ENCODE data around the gene SYT7. TPM values are rescaled to one million over a fixed set of nuclear protein-coding genes. Genes with fewer than 3 reads are reported as not detected.
"Not testable (repeated sequence)": the region's sequence is repeated elsewhere in the genome, so short reads cannot be mapped to it uniquely, and the experiment has no call there.

Gene SYT7, protein sequence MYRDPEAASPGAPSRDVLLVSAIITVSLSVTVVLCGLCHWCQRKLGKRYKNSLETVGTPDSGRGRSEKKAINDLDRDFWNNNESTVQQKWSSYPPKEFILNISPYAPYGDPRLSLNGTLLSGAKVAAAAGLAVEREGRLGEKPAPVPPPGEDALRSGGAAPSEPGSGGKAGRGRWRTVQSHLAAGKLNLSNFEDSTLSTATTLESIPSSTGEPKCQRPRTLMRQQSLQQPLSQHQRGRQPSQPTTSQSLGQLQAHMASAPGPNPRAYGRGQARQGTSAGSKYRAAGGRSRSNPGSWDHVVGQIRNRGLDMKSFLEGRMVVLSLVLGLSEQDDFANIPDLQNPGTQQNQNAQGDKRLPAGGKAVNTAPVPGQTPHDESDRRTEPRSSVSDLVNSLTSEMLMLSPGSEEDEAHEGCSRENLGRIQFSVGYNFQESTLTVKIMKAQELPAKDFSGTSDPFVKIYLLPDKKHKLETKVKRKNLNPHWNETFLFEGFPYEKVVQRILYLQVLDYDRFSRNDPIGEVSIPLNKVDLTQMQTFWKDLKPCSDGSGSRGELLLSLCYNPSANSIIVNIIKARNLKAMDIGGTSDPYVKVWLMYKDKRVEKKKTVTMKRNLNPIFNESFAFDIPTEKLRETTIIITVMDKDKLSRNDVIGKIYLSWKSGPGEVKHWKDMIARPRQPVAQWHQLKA
- 6.5 TPM for total RNA-seq

- peak; percentile 98 for DNase-seq
These were observed at the start of gene SYT7 for GRCh38 chr11:61581030-61581928. Gene SYT7 (minus strand): TSS chr11:61581076. CDS start chr11:61580820, 256 bp downstream.

DNA sequence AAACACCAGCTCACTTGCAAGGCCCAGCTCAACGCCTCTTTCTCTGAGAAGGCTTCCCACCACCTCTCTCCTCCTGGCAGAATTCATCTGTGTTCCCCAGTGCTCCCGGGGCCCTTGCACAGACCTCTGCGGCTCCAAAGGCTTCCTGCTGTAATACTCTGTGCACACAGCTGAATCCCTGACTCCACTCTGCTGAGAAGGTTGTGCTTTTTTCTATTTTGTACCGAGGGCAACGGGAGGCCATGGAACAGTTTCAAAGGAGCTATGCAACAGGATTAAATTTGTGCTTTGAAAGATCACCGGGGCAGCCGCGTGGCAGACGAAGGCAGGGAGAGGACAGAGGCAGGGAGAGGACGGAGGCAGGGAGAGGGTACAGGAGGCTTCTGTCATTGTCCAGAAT is 49.2 kb upstream of the SYT7 start:
- DNase-seq: no peak

GRCh38 chr11:61629082-61629833 is 48.4 kb upstream of the SYT7 start:
- no peak for DNase-seq

GRCh38 chr11:61628662-61628970 is 47.7 kb upstream of the SYT7 start:
- no peak for DNase-seq

GRCh38 chr11:61627850-61628661 is 47.2 kb upstream of the SYT7 start:
- peak; percentile 73 for DNase-seq

- peak; percentile 87 for DNase-seq
These were observed 45.9 kb upstream of the SYT7 start for GRCh38 chr11:61626580-61627380.

GRCh38 chr11:61625525-61625924 is 44.6 kb upstream of the SYT7 start:
- no peak for DNase-seq

DNA sequence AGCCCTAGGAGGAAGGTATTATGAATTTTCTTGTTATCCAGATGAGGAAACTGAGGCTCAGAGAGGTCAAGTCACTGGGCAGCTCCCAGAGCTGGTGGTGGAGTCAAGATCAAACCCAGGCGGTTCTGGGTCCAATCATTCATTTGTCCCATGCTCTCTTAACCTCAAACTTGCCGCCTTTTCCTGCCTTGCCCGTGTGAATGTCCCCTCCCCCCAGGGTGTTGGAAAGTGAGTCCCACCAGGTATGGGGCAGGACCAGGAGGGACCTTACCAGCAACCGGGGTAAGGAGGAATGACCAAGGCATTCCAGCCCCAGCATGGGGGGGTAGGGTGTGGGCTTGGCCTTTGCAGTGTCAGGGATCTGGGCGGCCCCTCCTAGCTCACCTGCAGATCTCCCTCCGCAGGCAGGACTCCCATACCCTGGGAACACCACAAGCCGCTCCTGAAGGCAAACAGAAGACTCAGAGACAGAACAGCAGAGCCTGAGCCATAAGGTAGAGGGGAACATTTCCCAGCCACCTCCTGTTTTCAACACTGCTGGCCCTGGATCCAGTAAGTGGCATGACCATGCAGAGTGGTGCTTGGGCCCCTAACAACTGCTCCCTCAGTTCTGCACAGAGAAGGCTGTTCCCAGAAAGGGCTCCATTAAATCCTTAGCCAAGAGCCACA is 41.2 kb upstream of the SYT7 start:
- no peak for DNase-seq

GRCh38 chr11:61619471-61620226 is 38.8 kb upstream of the SYT7 start:
- no peak for DNase-seq

GRCh38 chr11:61618978-61619377 is 38.1 kb upstream of the SYT7 start:
- DNase-seq: no peak

DNA sequence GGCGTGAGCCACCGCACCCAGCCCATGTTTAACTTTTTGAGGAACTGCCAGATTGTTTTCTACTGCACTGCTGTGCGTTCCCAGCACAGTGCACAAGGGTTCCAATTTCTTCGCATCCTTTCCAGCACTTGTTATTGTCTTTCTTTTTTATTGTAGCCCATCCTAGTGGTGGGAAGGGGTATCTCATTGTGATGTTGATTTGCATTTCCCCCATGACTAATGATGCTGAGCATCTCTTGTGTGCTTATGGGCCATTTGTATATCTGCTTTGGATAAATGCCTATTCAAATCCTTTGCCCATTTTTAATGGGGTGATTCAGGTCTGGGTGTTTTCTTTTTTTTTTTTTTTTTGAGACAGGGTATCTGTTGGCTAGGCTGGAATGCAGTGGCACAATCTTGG is 36.6 kb upstream of the SYT7 start:
- no peak for DNase-seq

GRCh38 chr11:61616434-61616833 is 35.6 kb upstream of the SYT7 start:
- DNase-seq: no peak

DNA sequence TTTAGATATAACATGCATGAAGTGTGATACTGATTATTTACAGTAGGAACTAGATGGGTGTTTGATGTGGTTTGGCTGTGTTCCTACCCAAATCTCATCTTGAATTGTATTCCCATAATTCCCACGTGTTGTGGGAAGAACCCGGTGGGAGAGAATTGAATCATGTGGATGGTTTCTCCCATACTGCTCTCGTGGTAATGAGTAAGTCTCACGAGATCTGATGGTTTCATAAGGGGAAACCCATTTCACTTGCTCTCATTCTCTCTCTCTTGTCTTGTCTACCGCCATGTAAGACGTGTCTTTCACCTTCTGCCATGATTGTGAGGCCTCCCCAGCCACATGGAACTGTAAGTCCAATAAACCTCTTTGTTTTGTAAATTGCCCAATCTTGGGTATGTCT is 33.9 kb upstream of the SYT7 start:
- not testable (repeated sequence) for DNase-seq

DNA sequence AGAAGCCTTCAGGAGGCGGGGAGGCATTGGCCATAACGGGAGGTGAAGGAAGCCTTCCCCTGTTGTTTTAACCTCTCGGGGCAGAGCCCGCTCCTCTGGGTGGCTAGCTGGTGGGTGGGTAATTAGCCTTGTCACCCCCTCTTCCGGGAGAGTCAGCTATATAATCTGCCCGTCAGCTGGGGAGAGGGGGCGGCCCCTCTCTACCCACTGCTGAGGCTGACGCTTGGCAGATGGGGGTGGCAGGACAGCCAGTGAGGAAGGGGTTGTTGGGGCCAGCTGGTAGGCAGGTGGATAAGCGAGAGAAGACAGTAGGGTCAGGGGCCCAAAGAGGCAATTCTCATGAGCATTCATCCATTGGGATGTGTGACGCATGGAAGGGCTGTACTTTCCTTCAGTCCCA is 33.0 kb upstream of the SYT7 start:
- DNase-seq: no peak

DNA sequence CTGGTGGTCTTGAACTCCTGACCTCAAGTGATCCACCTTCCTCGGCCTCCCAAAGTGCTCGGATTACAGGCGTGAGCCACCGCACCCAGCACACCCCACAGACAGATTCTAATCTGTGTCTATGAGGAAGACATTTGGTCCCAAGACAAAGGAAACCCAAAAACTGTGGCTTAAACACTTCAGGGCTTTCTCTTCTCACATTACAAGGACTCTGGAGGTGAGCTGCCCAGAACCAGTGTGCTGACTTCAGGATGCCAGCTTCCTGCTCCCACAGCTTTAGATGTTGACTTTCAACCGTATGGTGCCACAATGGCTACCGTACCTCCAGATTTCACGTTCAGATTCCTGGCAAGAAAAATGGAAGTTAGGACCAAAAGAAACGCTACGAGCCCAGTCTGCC is 32.2 kb upstream of the SYT7 start:
- DNase-seq: no peak

GRCh38 chr11:61611309-61611708 is 30.4 kb upstream of the SYT7 start:
- DNase-seq: no peak

GRCh38 chr11:61610905-61611304 is 30.0 kb upstream of the SYT7 start:
- DNase-seq: peak; percentile 64

DNA sequence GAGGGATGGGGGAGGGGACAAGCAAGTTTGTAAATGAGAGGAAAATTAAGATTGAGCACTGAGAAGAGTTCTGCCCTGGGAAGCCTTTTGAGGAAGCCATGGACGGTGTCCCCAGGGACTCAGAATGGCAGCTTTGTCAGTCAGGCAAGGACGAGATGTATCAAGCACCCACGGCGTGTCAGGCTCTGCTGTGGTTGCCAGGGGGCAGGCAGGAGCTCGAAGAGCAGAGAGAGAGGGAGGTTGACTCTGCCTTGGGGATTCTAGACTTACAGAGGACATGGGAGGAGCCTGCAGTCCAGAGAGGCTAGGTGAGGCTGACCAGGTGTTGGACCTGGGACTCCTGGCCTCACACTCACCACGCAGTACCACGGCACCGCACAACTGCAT is 29.1 kb upstream of the SYT7 start:
- no peak for DNase-seq

All from tongue (tissue), 2 donors.